Measurements from ENCODE around the gene COMT. TPM values are rescaled to one million over a fixed set of nuclear protein-coding genes. Genes with fewer than 3 reads are reported as not detected.

The COMT gene
- total and polyA plus RNA-seq, 2 experiments from 2014 or later = 29.6 to 29.8 TPM

DNA sequence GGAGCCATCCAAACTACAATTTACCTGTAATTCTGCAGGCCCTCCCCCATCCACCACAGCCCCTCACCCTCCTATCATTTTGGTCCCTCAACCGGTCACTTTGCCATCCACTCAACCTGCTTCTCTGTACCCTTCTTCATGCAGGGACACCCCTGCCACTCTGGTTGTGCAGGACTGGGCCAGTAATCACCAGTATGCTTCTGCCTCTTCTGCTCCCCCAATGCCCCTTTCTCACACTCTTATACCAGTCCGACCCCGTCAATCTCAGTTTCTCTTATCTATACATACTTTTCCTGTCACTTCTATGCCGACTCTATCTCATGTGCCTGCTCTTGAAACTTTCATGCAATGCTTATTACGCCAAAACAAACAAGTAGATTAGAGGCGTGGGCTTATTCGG lies 5.1 kb upstream of the COMT start:
- TF ChIP-seq, protein P1, sequence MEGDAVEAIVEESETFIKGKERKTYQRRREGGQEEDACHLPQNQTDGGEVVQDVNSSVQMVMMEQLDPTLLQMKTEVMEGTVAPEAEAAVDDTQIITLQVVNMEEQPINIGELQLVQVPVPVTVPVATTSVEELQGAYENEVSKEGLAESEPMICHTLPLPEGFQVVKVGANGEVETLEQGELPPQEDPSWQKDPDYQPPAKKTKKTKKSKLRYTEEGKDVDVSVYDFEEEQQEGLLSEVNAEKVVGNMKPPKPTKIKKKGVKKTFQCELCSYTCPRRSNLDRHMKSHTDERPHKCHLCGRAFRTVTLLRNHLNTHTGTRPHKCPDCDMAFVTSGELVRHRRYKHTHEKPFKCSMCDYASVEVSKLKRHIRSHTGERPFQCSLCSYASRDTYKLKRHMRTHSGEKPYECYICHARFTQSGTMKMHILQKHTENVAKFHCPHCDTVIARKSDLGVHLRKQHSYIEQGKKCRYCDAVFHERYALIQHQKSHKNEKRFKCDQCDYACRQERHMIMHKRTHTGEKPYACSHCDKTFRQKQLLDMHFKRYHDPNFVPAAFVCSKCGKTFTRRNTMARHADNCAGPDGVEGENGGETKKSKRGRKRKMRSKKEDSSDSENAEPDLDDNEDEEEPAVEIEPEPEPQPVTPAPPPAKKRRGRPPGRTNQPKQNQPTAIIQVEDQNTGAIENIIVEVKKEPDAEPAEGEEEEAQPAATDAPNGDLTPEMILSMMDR (conservative IDR thresholded peaks at IDR 0.05; ENCODE audit: low read depth in 2 of 2) = no peak
- TF ChIP-seq ZNF114 (CRISPR knock-in tag; IDR thresholded peaks at IDR 0.05) (no peak), CREB1 (CRISPR knock-in tag; IDR thresholded peaks at IDR 0.05; ENCODE audit: low read depth) (no peak), EZH2phosphoT487 (IDR thresholded peaks at IDR 0.05; ENCODE audit: unreplicated experiment) (no peak), EZH2 (IDR thresholded peaks at IDR 0.05; ENCODE audit: low read depth, unreplicated experiment) (no peak), JUNB (IDR thresholded peaks at IDR 0.05; ENCODE audit: unreplicated experiment) (no peak)
- TF ChIP-seq, protein P2, sequence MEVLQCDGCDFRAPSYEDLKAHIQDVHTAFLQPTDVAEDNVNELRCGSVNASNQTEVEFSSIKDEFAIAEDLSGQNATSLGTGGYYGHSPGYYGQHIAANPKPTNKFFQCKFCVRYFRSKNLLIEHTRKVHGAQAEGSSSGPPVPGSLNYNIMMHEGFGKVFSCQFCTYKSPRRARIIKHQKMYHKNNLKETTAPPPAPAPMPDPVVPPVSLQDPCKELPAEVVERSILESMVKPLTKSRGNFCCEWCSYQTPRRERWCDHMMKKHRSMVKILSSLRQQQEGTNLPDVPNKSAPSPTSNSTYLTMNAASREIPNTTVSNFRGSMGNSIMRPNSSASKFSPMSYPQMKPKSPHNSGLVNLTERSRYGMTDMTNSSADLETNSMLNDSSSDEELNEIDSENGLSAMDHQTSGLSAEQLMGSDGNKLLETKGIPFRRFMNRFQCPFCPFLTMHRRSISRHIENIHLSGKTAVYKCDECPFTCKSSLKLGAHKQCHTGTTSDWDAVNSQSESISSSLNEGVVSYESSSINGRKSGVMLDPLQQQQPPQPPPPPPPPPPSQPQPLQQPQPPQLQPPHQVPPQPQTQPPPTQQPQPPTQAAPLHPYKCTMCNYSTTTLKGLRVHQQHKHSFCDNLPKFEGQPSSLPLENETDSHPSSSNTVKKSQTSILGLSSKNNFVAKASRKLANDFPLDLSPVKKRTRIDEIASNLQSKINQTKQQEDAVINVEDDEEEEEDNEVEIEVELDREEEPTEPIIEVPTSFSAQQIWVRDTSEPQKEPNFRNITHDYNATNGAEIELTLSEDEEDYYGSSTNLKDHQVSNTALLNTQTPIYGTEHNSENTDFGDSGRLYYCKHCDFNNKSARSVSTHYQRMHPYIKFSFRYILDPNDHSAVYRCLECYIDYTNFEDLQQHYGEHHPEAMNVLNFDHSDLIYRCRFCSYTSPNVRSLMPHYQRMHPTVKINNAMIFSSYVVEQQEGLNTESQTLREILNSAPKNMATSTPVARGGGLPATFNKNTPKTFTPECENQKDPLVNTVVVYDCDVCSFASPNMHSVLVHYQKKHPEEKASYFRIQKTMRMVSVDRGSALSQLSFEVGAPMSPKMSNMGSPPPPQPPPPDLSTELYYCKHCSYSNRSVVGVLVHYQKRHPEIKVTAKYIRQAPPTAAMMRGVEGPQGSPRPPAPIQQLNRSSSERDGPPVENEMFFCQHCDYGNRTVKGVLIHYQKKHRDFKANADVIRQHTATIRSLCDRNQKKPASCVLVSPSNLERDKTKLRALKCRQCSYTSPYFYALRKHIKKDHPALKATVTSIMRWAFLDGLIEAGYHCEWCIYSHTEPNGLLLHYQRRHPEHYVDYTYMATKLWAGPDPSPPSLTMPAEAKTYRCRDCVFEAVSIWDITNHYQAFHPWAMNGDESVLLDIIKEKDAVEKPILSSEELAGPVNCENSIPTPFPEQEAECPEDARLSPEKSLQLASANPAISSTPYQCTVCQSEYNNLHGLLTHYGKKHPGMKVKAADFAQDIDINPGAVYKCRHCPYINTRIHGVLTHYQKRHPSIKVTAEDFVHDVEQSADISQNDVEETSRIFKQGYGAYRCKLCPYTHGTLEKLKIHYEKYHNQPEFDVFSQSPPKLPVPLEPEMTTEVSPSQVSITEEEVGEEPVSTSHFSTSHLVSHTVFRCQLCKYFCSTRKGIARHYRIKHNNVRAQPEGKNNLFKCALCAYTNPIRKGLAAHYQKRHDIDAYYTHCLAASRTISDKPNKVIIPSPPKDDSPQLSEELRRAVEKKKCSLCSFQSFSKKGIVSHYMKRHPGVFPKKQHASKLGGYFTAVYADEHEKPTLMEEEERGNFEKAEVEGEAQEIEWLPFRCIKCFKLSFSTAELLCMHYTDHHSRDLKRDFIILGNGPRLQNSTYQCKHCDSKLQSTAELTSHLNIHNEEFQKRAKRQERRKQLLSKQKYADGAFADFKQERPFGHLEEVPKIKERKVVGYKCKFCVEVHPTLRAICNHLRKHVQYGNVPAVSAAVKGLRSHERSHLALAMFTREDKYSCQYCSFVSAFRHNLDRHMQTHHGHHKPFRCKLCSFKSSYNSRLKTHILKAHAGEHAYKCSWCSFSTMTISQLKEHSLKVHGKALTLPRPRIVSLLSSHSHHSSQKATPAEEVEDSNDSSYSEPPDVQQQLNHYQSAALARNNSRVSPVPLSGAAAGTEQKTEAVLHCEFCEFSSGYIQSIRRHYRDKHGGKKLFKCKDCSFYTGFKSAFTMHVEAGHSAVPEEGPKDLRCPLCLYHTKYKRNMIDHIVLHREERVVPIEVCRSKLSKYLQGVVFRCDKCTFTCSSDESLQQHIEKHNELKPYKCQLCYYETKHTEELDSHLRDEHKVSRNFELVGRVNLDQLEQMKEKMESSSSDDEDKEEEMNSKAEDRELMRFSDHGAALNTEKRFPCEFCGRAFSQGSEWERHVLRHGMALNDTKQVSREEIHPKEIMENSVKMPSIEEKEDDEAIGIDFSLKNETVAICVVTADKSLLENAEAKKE (CRISPR knock-in tag; IDR thresholded peaks at IDR 0.05) = no peak
- peaks cover 8% of the 10 kb centered on the region for H3K27me3 Mint-ChIP-seq (ENCODE audit: insufficient read depth, low read depth, poor library complexity)
- H3F3A ChIP-seq (replicated peaks; ENCODE audit: low read depth) = no peaks in the 10 kb centered on the region
- H3K4me2 ChIP-seq = no peak overlapping the region
- ATAC-seq = no peak
- H2AFZ ChIP-seq = no peak overlapping the region
- no peaks in the 10 kb centered on the region for H3K79me2 ChIP-seq (replicated peaks; ENCODE audit: insufficient read depth)
- no peak overlapping the region for H3K27ac Mint-ChIP-seq
- DNase-seq (ENCODE audit: low spot score) = no peak
- H3K9me2 ChIP-seq (ENCODE audit: insufficient read depth) = peaks cover 3% of the 10 kb centered on the region; the same call in 1 of the 2 replicates
- no peak overlapping the region for H3K4me3 ChIP-seq
- peaks cover 21% of the 10 kb centered on the region for H3K36me3 Mint-ChIP-seq (ENCODE audit: low read depth)
- no peaks in the 10 kb centered on the region; the same call in 2 of the 3 replicates for H3K4me1 Mint-ChIP-seq
- H3K36me3 ChIP-seq (ENCODE audit: insufficient read depth) = peaks cover 2% of the 10 kb centered on the region; the same call in 1 of the 2 replicates
- no peaks in the 10 kb centered on the region for H3K27me3 ChIP-seq (ENCODE audit: insufficient read depth)
- no peak overlapping the region for H3K4me3 Mint-ChIP-seq
- H3K4me1 ChIP-seq (ENCODE audit: insufficient read depth) = no peaks in the 10 kb centered on the region
- no peaks in the 10 kb centered on the region for H4K20me1 ChIP-seq (replicated peaks; ENCODE audit: insufficient read depth)
- H3K9me3 Mint-ChIP-seq = peaks cover 19% of the 10 kb centered on the region
- no peak overlapping the region for H3K27ac ChIP-seq (ENCODE audit: low read depth)

All from GM23338 (cell line).